Ovary (tissue), 9 donors: Measurements from ENCODE around the gene BAX. TPM values are rescaled to one million over a fixed set of nuclear protein-coding genes. Genes with fewer than 3 reads are reported as not detected.

Experiments
- DNase-seq, 5 donors: peaks; one replicate each; pipeline ENCODE4 v3.0.0-alpha.2; 2019 to 2020
- H3K27ac ChIP-seq, 2 donors: fragments of 200-600 bp; one replicate each; pipeline versions ENCODE4 v1.5.1 to v1.8.0; 2019 to 2022
- H3K27me3 ChIP-seq: fragments of 200-600 bp; one replicate; pipeline ENCODE4 v1.8.0; 2022
- H3K36me3 ChIP-seq: fragments of 200-600 bp; sonication (generic); one replicate; pipeline ENCODE4 v1.5.1; 2019
- H3K4me1 ChIP-seq: one replicate; pipeline ENCODE4 v1.8.1; 2013; ENCODE audit warnings: mild to moderate bottlenecking, moderate library complexity; ENCODE audit not compliant: insufficient read depth
- H3K4me3 ChIP-seq: fragments of 200-600 bp; sonication (generic); one replicate; pipeline ENCODE4 v1.5.1; 2017
- H3K9me3 ChIP-seq, 2 donors: fragments of 200-600 bp in 1 of 2; sonication (generic) in 1 of 2; one replicate each; pipeline versions ENCODE4 v1.5.1 to v1.8.1; 2013 to 2019; ENCODE audit warnings: mild to moderate bottlenecking in 1 of 2, moderate library complexity in 1 of 2
- EP300 ChIP-seq: sonication (generic); formaldehyde crosslinking; IDR thresholded peaks from one replicate; pipeline ENCODE4 v1.6.1; 2017; ENCODE audit warnings: antibody characterized with exemption
- POLR2A ChIP-seq: fragments of 450-650 bp; IDR thresholded peaks from one replicate; pipeline ENCODE4 v1.6.1; 2017; ENCODE audit warnings: antibody characterized with exemption, mild to moderate bottlenecking, moderate library complexity
- WGBS, 3 donors: extraction: QIAGEN DNeasy Blood & Tissue Kit in 1 of 3; methylation state at CpG; one replicate each; pipeline versions ENCODE4 v1.1.5 to v1.1.7; 2013 to 2017; 5-methylcytosine and 5-hydroxymethylcytosine counted together
- intact Hi-C, 4 donors: fragments of 100-400 bp; cut with DNase I; formaldehyde crosslinking; loops; one replicate each; pipeline versions ENCODE4 v1.11.0 to v1.15.1; 2022 to 2023
- polyA plus RNA-seq, 2 donors: library from polyadenylated mRNA; stranded (reverse); fragments of 200-250 nt in 1 of 2; fragments of 350-450 nt in 1 of 2; fragmentation: Illumina TruSeq in 1 of 2; extraction: RNeasy Lipid Tissue Mini Kit (QIAGEN cat#74804) in 1 of 2; gene quantifications; one replicate each; pipeline ENCODE4 v1.2.3, GENCODE V29; 2013 to 2014
- total RNA-seq, 7 donors: library from RNA; depleted of rRNA in 2 of 7; stranded (reverse); fragments of >200 nt in 2 of 7; fragmentation: NEBNext Ultra II Directional in 3 of 7; extraction: Animal tissue kit (Norgen Biotek cat#: 25700) in 3 of 7; gene quantifications; one replicate each; pipeline versions ENCODE4 v1.1.0 to v1.2.4, GENCODE V29; 2016 to 2023
- TF ChIP-seq, protein P1 (sequence below), 3 donors: fragments of 450-650 bp in 2 of 3; fragments of 200-600 bp in 1 of 3; IDR thresholded peaks; one replicate each; pipeline versions ENCODE4 v1.5.1 to v1.8.0; 2016 to 2022; ENCODE audit warnings: antibody characterized with exemption in 3 of 3, mild to moderate bottlenecking in 1 of 3
- donor health status: DM: no; HTN: no; CAD: no; lungs with moderate emphysema.
- donor health status: DM: no; HTN: no; CAD: no.
- donor health status: Bipolar disorder and iron deficiency.
- donor health status: DM: yes; HTN: yes; CAD: no.
- donor health status: DM: no; HTN: no; CAD: no.
- donor health status: DM: yes; HTN: yes; CAD: no.

BAX gene
- total and polyA plus RNA-seq, 9 donors: 10.6 to 57.7 (median 45.9) TPM

DNA sequence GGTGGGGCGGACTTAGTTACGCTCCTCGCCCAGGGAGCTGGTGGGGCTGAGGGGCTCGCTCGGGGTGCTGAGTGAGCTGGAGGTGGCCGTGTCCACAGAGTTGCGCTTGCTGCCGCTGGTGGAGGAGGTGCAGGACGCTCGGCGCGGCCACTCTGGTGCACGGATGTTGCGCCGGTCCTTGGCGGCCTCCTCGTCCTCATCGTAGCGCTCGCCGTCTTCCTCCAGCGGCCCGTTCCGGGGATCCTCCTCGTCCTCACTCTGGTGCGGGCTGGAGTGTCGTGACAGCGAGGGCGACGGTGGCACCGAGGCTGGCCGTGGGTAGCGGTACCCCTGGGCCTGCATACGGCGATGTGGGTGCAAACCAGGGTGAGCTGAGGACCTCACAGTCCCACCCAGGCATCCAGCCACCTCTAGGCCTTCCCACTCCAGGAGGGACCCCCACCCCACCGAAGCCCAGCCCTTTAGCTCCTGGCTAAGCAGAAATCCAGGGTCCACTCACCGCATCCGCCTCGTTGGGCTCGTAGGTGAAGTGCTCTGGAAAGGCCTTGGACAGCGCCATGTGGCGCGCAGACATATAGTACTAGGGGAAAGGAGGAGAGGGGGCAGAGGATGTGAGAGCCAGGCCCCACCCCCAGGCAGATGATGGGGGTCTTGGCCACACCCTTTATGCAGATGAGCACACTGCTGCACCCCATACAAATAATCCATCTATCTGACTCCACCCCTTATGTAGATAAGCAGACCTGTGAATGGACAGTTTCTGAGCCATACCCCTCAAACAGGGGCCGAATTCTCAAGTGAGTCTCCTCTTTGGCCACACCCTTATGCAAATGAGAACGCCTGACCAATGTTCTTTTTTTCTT lies 14.8 kb downstream of the BAX start:
- intact Hi-C loops: loop anchor here in 3 of 4 donors (5.0 to 10.0 kb wide), 7 partner anchors 65 to 322 kb away; partner anchors contain the start of genes CA11 (in 1 of the 3), NUCB1 (in 1 of the 3) and PPP1R15A (in 1 of the 3)
- no peak overlapping the region for H3K4me3 ChIP-seq
- peak in 2 of 5 donors; percentile 34 to 52 for DNase-seq
- H3K4me1 ChIP-seq: peaks cover 4% of the 10 kb centered on the region
- H3K27me3 ChIP-seq: no peaks in the 10 kb centered on the region
- no peak overlapping the region for H3K27ac ChIP-seq
- TF ChIP-seq, protein P1, sequence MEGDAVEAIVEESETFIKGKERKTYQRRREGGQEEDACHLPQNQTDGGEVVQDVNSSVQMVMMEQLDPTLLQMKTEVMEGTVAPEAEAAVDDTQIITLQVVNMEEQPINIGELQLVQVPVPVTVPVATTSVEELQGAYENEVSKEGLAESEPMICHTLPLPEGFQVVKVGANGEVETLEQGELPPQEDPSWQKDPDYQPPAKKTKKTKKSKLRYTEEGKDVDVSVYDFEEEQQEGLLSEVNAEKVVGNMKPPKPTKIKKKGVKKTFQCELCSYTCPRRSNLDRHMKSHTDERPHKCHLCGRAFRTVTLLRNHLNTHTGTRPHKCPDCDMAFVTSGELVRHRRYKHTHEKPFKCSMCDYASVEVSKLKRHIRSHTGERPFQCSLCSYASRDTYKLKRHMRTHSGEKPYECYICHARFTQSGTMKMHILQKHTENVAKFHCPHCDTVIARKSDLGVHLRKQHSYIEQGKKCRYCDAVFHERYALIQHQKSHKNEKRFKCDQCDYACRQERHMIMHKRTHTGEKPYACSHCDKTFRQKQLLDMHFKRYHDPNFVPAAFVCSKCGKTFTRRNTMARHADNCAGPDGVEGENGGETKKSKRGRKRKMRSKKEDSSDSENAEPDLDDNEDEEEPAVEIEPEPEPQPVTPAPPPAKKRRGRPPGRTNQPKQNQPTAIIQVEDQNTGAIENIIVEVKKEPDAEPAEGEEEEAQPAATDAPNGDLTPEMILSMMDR (IDR thresholded peaks at IDR 0.05): no peak
- no peak for TF ChIP-seq POLR2A
- TF ChIP-seq EP300: no peak
- 91 to 93% (median 91%) methylated on average over 45 of the region's 45 CpGs for WGBS, 3 donors
- no peaks in the 10 kb centered on the region for H3K36me3 ChIP-seq
- H3K9me3 ChIP-seq: no peaks in the 10 kb centered on the region

GRCh38 chr19:48970139-48970766 lies 15.6 kb downstream of the BAX start:
- Histone ChIP-seq H3K4me1 (peaks cover 3% of the 10 kb centered on the region), H3K27ac (no peak overlapping the region), H3K9me3 (no peaks in the 10 kb centered on the region), H3K27me3 (no peaks in the 10 kb centered on the region), H3K36me3 (no peaks in the 10 kb centered on the region), H3K4me3 (no peak overlapping the region)
- TF ChIP-seq, protein P1 (IDR thresholded peaks at IDR 0.05): no peak
- no peak for TF ChIP-seq POLR2A
- TF ChIP-seq EP300: no peak
- peak in 2 of 5 donors; percentile 40 to 45 for DNase-seq
- intact Hi-C loops: loop anchor here in 2 of 4 donors (5.0 kb wide), 2 partner anchors 183 to 188 kb away; no protein-coding TSS in a partner anchor
- 81 to 82% (median 82%) methylated on average over 22 to 23 of the region's 23 CpGs for WGBS, 3 donors

GRCh38 chr19:48970923-48971395 lies 16.3 kb downstream of the BAX start:
- H3K27ac ChIP-seq: no peak overlapping the region
- H3K9me3 ChIP-seq: no peaks in the 10 kb centered on the region
- peaks cover 3% of the 10 kb centered on the region for H3K4me1 ChIP-seq
- WGBS, 3 donors: 17 to 20% (median 19%) methylated on average over 19 of the region's 19 CpGs
- intact Hi-C loops: loop anchor here in 2 of 4 donors (5.0 kb wide), 2 partner anchors 184 to 189 kb away; no protein-coding TSS in a partner anchor
- H3K36me3 ChIP-seq: no peaks in the 10 kb centered on the region
- H3K4me3 ChIP-seq: no peak overlapping the region
- DNase-seq: peak; percentile 78 to 91 (median 85)
- H3K27me3 ChIP-seq: no peaks in the 10 kb centered on the region
- TF ChIP-seq EP300: no peak
- TF ChIP-seq, protein P1 (IDR thresholded peaks at IDR 0.05): peak; percentile 81 to 84 (median 84)
